Colonic mucosa (tissue), 4 donors: ENCODE measurements around the gene HOATZ. TPM values are rescaled to one million over a fixed set of nuclear protein-coding genes. Genes with fewer than 3 reads are reported as not detected.

Experiments
- DNase-seq: peaks from one replicate; pipeline ENCODE4 v3.0.0-alpha.2; 2020
- H3K27ac ChIP-seq: fragments of 200-600 bp; one replicate; pipeline ENCODE4 v1.8.0; 2021
- H3K27me3 ChIP-seq: fragments of 200-600 bp; one replicate; pipeline ENCODE4 v1.8.0; 2021
- H3K36me3 ChIP-seq: fragments of 200-600 bp; one replicate; pipeline ENCODE4 v1.8.0; 2021
- H3K4me1 ChIP-seq: fragments of 200-600 bp; one replicate; pipeline ENCODE4 v1.8.0; 2021; ENCODE audit warnings: mild to moderate bottlenecking
- H3K4me3 ChIP-seq: fragments of 200-600 bp; one replicate; pipeline ENCODE4 v1.8.0; 2021
- H3K9ac ChIP-seq, 2 donors: one replicate each; pipeline ENCODE4 v1.7.0; 2013; ENCODE audit warnings: control low read depth in 2 of 2, low read depth in 2 of 2, low read length in 2 of 2
- H3K9me3 ChIP-seq: fragments of 200-600 bp; one replicate; pipeline ENCODE4 v1.8.0; 2021
- CTCF ChIP-seq: fragments of 200-600 bp; IDR thresholded peaks from one replicate; pipeline ENCODE4 v1.8.0; 2022; ENCODE audit warnings: antibody characterized with exemption, mild to moderate bottlenecking
- intact Hi-C: fragments of 100-400 bp; cut with DNase I; formaldehyde crosslinking; loops from one replicate; pipeline ENCODE4 v1.14.1; 2022
- total RNA-seq, 2 donors: library from RNA; stranded (reverse); fragmentation: NEBNext Ultra II Directional in 1 of 2; extraction: Animal tissue kit (Norgen Biotek cat#: 25700) in 1 of 2; gene quantifications; one replicate each; pipeline ENCODE4 v1.2.1, GENCODE V29; 2021
- donor health status: healthy.
- donor health status: DM: no; HTN: no; CAD: no.
- donor health status: DM: no; HTN: no; CAD: no.

HOATZ gene
- total RNA-seq: not detected

GRCh38 chr11:111514216-111515031 lies at the start of gene HOATZ:
Gene HOATZ (plus strand): TSS chr11:111514778. CDS start chr11:111514785, 7 bp downstream.
- Histone ChIP-seq H3K9me3 (no peaks in the 10 kb centered on the region), H3K36me3 (no peaks in the 10 kb centered on the region), H3K4me1 (no peaks in the 10 kb centered on the region), H3K9ac (no peak within 1 kb of the TSS), H3K4me3 (no peak within 1 kb of the TSS), H3K27me3 (peaks cover 32% of the 10 kb centered on the region), H3K27ac (no peak within 1 kb of the TSS)
- no peak for DNase-seq
- intact Hi-C loops: no loop called here
- no peak for TF ChIP-seq CTCF

- Histone ChIP-seq H3K4me3 (no peak overlapping the region), H3K27me3 (no peaks in the 10 kb centered on the region), H3K9me3 (no peaks in the 10 kb centered on the region), H3K4me1 (no peaks in the 10 kb centered on the region), H3K9ac (no peak overlapping the region), H3K36me3 (no peaks in the 10 kb centered on the region), H3K27ac (no peak overlapping the region)
- intact Hi-C loops: no loop called here
- TF ChIP-seq CTCF: no peak
- no peak for DNase-seq
Observed at GRCh38 chr11:111465400-111465799, 49.2 kb upstream of the HOATZ start.

- Histone ChIP-seq H3K4me3 (no peak overlapping the region), H3K9me3 (no peaks in the 10 kb centered on the region), H3K4me1 (no peaks in the 10 kb centered on the region), H3K36me3 (no peaks in the 10 kb centered on the region), H3K9ac (no peak overlapping the region), H3K27ac (no peak overlapping the region), H3K27me3 (no peaks in the 10 kb centered on the region)
- no peak for DNase-seq
- intact Hi-C loops: no loop called here
- TF ChIP-seq CTCF: no peak
Observed at GRCh38 chr11:111466615-111467014, 48.0 kb upstream of the HOATZ start.

GRCh38 chr11:111469200-111469599 lies 45.4 kb upstream of the HOATZ start:
- no peak overlapping the region for H3K9ac ChIP-seq
- intact Hi-C loops: no loop called here
- DNase-seq: no peak
- no peak overlapping the region for H3K4me3 ChIP-seq
- H3K27me3 ChIP-seq: no peaks in the 10 kb centered on the region
- no peaks in the 10 kb centered on the region for H3K36me3 ChIP-seq
- no peak overlapping the region for H3K27ac ChIP-seq
- no peaks in the 10 kb centered on the region for H3K4me1 ChIP-seq
- TF ChIP-seq CTCF: no peak
- H3K9me3 ChIP-seq: no peaks in the 10 kb centered on the region

GRCh38 chr11:111472228-111472627 lies 42.4 kb upstream of the HOATZ start:
- no peak for DNase-seq
- Histone ChIP-seq H3K4me1 (no peaks in the 10 kb centered on the region), H3K36me3 (no peaks in the 10 kb centered on the region), H3K9me3 (no peaks in the 10 kb centered on the region), H3K27ac (no peak overlapping the region), H3K9ac (no peak overlapping the region), H3K27me3 (no peaks in the 10 kb centered on the region), H3K4me3 (no peak overlapping the region)
- no peak for TF ChIP-seq CTCF
- intact Hi-C loops: no loop called here
